AG08396 (cell line): ENCODE data around the gene RNF225.
"Not testable (repeated sequence)": the region's sequence is repeated elsewhere in the genome, so short reads cannot be mapped to it uniquely, and the experiment has no call there.

Experiments used
- DNase-seq: peaks from one replicate; pipeline ENCODE4 v3.0.0; 2012; ENCODE audit warnings: low spot score, mixed read lengths

Gene RNF225

DNA sequence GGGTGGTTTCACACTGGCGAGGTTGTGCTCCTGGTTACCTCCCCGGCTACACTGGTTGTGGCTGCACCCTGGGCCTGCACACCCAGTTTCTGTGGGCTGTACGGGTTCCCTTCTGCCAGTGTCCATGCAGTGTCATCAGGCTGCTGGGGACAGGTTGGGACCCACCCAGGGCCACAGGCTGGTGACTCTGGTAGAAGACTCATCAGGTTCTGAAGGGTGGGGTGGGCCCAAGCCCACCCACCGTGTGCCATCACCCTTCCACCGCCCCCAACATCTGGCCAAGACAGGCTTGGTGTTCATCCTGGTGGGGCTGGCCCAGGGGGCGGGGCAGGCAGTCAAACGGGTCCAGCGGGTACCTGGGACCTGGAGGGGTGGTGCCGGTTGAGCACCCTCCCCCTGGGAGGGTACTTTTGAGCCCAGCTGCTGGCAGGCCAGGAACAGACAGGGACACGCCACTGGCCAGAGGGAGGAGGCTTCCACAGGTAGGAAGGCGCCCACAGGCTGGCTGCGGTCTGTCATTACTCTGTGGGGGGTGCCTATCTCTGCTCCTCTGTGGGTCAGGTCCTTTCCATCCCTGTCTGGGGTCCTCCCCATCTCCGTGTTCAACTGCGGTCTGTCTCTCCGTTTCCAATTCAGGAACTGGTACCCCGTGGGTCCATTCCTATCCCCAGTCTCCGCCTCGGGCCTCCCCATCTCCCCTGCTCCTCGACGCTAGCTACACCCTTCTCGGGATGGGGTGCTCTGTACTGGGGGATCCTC is at the start of gene RNF225:
Gene RNF225 (plus strand): TSS at position 437 of the 759 bp plus-strand sequence. CDS start 434 bp downstream, outside the sequence.
- no peak for DNase-seq

DNA sequence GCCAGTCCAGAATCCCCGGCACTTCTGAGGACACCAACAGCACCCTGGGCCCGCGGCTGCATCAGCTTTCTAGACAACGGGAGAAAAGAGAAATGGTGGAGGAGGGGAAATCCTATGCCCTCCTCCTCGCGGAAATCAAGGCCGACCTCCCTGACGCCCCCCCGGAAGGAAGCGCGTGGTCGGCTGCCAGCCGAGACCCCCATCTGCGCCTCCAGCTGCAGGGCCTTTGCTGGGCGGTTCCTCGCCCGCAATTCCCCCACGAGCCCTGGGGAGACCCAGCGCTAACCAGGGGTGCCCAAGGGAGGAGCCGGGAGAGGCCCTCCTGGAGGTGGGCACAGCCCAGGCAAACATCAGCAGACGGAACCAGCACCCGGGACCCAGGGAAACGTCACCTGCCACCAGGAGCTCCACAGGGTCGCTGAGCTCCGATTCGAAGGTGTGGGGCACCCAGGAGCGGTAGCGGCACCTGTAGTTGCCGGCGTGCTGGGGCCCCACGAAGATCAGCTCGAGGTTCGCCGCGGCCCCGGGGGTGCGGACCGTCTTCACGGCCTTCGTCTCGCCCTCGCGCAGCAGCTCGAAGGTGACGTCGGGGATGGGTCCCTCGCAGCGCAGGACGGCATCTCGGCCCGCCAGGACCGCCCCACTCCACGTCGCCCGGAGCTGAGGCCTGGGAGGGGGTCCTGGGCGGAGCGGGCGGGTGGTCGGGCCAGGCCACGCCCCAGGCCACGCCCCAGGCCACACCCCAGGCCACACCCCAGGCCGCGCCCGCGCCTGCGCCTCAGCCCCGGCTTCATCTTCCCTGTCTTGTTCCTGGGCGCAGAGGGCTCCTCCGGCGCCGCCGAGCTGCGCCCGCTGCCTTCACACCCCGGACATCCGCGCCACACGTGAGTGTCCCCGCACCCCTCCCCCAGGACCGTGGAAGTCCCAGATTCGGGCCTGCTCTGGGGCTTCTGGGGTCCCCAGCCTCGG is 48.2 kb upstream of the RNF225 start:
- peak; percentile 96 for DNase-seq

DNA sequence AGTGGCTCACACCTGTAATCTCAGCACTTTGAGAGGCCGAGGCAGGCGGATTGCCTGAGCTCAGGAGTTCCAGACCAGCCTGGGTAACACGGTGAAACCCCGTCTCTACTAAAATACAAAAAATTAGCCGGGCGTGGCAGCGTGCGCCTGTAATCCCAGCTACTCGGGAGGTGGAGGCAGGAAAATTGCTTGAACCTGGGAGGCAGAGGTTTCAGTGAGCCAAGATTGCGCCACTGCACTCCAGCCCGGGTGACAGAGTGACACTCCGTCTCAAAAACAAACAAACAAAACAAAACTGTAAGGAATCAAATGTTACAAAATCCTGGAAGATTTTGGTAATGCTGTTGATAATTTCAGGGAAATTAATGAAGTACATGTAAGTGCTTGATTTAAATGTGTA is 47.4 kb upstream of the RNF225 start:
- DNase-seq, result not testable (repeated sequence)

DNA sequence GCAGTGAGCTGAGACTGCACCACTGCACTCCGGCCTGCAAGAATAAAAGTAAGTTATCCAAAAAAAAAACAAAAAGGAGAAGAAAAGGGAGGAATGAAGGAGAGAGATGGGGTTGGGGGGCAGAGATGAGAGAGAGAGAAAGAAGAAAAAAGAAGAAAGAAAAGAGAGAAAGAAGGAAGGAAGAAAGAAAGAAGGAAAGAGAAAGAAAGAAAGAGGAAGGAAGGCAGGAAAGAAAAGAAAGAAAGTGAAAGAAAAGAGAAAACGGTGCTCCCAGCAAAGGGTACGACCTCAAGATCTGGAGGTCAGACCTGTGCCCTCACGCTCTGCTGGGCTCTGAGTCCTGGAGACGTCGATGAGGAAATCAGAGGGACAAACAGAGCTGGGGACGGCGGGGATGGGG is 45.9 kb upstream of the RNF225 start:
- no peak for DNase-seq

DNA sequence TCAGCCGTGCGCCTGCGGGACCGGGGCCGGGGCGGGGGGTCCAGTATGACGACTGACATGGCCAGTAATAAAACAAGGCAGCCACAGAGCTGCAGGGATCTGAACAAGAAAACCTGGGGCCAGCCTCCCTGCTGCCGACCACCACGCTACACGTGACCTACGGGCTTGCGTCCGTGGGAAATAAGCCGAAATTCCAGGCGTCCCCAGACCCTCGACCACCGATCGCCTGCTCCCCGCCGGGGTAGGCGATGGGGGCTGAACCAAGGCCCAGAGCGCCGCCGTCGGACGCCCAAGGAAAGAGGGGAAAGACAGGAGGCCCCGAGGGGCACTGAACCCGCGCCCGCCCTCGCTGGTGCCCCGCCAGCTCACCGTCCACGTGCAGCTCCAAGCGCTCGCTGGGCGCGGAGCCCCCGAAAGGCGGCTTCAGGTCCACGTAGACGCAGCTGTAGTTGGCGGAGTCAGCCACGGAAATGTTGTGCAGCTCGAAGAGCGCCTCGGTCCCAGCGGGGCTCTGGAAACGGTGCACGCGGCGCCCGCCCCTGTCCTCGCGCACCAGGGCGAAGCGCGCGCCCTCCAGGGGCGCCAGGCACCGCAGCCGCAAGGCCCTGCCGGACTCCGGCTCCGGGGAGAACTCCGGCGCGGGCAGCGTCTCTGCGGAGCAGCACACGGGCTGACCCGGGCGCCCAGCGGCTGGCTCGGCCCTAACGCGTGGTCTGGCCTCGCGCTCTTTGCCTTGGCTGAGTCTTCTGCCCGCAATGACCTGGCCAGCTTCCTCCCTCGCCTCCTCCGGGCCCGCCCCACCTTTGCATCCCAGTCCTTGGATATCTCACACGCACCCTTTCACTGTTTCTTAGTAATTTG is 45.2 kb upstream of the RNF225 start:
- DNase-seq, result no peak

DNA sequence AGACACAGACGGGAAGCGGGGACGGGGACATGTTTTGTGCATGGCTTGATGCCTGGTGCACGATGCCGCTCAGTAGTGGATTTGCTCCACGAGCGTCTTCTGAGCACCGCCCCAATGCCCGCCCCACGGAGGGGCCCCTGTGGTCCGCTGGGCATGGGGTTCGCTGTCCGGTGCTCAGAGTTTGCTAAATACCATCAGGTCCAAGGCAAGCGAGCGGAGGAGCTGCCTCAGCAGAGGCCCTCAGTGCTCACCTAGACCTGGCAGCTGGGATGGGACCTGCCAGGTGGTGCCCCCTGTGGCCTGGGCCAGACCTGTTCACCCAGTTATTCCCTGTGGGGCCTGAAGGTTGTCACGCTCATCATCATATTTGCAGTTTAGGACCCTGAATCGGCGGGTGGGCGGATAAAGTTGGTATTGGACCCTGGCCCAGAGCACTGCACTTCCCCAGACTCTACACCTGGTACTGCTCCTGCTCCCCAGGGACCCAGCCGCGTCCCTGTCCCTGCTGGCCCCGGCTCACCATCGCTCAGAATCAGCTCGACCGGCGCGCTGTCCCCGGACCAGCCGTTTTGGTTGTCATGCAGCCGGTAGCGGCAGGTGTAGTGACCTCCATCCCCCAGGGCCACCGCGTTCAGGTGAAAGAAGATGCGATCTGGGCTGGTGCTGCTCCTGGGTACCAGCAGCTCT is 44.4 kb upstream of the RNF225 start:
- no peak for DNase-seq

DNA sequence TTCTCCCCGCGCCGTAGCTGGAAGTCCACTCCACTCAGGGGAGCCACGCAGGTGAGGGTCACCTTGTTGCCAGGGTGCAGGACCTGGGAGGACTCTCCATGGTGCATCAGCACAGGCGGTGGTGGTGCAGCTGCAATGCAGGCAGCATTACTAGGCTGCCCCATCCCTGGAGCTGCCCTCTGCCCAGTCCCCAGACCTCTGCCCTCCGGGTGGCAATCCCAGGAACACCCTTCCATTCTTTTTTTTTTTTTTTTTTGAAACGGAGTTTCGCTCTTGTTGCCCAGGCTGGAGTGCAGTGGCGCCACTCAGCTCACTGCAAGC is 43.9 kb upstream of the RNF225 start:
- no peak for DNase-seq

DNA sequence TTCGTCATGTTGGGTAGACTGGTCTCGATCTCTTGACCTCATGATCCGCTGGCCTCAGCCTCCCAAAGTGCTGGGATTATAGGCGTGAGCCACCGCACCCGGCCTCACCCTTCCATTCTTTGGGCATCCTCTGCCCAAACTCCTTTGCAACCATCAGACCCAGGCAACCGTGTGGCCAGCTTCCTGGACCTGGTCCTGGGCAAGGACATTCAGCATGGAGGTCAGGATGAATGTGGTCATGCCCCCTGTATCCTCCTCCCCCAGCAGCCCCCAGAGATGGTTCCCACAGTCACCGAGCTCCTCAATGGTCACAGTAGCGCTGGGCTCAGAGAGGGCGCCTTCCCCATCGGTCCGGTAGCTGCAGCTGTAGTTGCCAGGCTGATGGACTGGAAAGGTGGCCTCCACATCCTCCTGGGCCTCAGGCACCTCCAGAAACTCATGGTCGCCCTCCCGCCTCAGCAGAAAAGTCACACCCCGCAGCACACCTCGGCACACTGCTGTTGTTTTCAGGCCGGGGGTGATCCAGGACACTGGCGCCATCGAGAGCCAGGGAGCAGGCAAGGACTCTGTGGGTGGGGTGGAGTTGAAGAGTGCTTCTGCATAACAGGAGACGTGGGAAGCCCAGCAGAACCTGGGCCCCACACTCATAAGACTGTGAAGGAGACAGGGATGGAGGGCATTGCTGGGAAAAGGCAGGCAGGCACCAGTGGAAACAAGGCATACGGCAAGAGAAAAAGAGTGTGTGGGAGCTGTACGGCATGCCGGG is 43.3 kb upstream of the RNF225 start:
- DNase-seq, result no peak

DNA sequence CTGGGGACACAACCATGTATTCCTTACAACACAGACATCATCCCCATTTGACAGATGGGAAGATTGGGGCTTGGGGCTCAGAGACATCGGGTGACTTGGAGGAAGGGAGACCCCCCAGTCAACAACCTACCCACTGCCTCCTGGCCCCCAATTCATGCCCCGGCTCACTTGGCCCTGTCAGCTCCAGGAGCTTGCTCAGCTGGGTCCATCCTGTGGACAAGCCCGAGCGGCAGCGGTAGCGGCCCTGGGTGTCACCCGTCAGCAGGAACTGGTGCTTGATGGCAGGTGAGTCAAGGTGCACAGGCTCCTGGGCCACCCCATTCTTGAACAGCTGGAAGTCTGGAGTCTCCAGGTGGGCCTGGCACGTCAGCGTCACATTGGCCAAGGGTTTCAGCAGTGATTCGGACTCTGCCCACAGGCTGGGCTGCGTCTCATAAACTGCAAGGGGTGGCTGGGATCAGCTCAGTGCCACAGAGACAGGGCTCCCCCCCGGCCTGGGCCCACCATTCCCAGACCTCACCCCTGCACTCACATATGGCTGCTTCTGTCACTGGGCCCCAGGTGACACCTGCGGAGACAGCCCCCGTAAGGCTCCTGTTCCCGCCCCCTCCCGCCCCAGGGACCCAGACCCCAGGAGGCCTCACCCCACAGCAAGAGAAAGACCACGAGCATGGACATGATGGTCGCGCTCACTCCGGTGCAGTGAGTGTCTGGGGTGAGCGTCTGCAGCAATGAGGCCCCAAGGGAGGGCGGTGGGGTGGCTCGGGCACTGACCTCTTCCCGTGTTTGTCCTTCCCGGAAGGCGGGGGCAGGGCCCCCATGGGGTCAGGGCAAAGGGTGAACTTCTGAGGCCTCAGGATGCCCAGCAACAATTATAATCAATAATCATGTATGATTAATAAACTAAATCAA is 42.4 kb upstream of the RNF225 start, which contains the start of gene A1BG:
Gene A1BG (minus strand): TSS at position 733 of the 912 bp plus-strand sequence. CDS start 55 bp downstream, at position 678.
- no peak for DNase-seq

DNA sequence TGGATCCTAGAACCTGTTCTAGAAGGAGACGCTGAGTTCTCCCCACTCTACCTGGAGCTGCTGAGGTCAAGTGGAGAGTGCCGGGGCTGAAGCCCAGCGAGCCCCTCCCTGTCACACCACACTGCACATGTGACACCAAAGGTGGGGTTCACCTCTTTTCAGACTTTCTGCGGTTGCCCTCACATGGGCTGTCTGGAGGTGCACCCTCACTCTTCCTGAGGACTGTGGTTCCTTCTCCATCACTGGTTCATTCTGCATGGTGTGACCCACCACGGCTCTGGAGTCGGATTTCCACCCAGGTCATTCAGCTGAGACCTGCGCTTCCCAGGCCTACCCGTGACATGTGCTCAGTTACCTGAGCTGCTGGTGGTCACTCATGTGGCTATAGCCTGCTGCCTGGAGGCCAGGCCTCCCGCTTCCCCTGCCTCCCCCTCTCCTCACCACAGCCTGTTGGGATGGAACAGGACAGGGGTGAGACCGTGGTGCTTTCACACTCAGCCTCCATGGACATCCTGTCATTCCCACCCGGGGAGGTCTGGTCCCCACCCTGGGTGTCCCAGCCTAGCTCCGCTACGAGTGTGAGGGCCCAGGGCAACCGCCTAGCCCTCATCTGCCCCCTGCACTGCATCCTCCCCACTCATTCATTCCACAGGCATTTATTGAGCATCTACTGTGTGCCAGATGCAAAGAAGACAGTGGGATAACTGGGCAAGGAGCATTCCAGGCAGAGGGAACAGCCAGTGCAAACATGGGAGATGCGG is 41.6 kb upstream of the RNF225 start:
- no peak for DNase-seq

DNA sequence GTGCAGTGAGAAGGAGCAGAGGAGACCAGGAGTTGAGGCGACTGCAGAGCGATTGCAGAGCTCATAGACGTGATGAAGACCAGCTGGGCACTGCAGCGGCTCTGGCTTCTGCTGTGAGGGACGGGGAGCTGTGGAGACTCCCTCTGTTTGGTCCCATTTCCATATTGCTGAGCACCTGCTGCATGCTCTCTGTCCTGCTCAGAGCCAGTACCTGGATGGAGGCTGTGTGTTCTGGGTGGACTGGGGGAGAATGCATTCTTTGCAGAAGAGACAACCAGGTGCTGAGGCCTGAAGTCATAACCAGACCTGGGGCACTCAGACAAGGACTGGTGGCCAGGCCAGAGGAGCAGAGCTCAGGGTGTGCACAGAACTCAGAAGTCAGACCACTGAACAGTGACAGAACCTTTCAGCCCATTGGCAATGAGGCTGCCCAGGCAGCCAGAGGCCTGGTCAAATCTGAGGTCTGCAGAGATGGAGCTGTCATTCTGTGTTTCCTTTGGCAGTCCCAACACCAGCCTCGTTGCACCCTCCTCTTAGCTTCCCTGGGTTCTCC is 40.9 kb upstream of the RNF225 start:
- no peak for DNase-seq

DNA sequence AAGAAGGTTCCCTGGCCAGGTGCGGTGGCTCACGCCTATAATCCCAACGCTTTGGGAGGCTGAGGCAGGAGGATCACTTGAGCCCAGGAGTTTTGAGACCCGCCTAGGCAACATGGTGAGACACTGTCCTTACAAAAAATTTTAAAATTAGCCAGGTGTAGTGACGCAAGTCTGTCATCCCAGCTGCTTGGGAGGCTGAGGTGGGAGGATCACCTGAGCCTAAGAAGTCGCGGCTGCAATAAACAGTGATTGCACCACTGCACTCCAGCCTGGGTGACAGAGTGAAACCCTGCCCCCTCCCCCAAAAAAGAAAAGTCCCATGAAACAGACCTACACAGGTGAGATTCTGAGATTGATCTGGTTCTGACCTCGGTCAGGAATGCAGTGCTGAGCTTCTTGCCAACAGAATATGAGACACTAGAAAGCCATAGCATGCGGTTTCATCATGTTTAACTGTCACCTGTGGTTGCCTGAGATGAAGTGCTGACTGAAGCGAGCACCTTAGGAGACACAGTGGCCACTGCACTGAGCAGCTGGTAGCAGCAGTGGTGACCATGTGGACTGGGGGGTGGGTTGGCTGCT is 40.1 kb upstream of the RNF225 start:
- DNase-seq, result no peak

DNA sequence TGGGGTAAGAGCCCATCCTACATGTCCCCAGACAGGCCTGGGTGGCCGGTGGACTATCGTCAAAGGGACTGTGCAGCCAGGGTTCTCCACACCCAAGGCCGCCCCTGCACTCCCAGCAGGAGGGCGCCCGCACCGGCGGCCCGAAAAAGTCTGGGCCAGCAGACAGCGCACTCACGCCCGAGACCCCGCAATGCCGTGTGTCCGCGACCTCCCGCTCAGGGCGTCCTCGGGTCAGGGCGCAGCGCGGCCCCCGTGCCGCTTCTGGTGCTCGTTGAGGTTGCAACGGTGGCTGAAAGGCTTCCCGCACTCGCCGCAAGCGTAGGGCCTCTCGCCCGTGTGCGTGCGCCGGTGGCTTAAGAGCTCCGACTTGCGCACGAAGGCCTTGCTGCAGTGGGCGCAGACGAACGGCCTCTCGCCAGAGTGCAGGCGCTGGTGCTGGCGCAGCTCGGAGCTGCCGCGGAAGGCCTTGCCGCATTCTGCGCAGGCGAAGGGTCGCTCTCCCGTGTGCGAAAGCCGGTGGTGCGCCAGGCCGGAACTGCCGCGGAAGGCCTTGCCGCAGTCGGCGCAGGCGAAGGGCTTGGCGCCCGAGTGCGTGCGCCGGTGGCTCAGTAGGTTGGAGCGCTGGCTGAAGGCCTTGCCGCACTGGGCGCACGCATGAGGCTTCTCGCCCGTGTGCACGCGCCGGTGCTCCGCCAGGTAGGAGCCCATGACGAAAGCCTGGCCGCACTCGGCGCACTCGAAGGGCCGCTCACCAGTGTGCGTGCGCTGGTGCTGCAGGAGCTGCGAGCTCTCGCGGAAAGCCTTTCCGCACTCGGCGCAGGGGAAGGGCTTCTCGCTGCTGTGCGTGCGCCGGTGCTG is 39.3 kb upstream of the RNF225 start:
- DNase-seq, result peak; percentile 43

DNA sequence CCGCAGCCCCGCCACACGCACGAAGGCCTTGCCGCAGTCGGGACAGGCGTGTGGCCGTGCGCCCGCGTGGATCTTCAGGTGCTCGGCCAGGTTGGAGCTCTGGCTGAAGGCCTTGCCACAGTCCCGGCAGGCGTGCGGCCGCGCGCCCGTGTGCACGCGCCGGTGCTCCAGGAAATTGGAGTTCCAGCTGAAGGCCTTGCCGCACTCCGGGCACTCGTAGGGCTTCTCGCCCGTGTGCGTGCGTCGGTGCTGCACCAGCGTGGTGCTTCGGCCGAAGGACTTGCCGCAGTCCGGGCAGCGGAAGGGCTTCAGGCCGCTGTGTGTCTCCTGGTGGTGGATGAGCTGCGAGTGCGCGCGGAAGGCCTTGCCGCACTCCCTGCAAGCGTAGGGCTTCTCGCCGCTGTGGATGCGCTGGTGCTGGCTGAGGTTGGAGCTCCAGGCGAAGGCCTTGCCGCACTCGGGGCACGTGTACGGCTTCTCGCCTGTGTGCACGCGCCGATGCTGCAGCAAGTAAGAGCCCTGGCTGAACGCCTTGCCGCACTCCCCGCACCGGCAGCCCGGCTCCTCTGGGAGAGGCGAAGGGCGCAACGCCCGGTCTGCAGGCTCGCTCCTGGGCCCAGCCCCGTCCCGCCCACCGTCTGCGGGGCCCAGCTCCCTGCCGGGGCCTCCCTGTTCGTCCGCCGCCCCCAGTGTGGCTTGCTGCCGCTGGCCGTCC is 38.5 kb upstream of the RNF225 start:
- no peak for DNase-seq

DNA sequence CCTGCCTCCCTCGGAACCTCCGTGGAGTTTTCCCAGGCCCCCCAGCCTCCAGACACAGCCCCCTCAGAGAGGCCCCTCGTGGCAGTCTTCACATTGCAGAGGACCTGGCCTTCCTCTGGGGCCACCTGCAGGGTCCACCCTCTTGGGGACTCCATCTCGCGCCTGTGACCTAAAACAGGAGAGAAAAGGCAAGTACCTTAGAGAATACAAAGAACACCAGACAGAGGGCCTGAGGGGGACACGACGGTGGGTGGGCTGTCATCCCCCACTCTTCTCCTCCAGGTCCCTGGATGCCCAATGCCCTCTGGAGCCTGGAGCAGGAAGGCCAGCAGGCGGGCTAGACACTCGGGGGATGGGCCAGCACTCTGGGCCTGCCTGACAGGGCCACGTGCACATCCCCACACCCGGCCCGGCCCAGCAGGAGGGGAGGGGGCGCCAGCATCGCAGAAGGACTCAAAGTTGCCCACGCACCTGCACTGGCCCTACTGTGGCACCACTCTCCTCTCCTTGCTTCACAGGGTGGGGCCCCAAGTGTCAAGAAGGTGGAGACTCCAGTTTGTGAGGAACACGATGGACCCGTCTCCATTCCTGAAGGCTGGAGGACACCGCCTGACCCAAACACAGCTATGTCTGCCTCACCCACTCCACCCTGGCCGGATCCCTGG is 37.8 kb upstream of the RNF225 start:
- DNase-seq, result no peak

DNA sequence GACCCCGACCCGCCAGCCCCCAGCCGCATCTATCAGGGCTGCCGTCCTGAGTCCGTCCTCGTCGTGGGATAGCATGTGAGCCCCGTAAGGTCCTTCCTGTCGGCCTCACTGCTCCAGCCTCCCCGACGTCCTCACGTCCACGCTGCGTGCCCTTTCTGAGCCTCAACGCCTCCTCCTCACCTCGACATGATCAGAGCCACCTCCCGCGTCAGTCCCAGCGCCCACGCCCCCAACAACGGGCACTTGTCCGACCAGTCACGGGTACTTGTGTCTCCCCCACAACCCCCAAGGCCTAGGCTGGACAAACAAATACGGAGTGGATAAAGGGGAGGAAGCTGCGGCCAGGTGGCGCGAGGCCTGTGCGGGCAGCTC is 33.6 kb upstream of the RNF225 start:
- peak; percentile 70 for DNase-seq
